Gastrocnemius medialis (tissue), 4 donors: ENCODE results near the gene BPIFB2. TPM values are rescaled to one million over a fixed set of nuclear protein-coding genes. Genes with fewer than 3 reads are reported as not detected.

Experiments used
- ATAC-seq, 2 donors: fragments of 150-250 bp; one replicate each; pipeline ENCODE4 v1.9.1; 2016
- DNase-seq, 2 donors: peaks; one replicate each; pipeline ENCODE4 v3.0.0-alpha.2; 2019
- H3K27ac ChIP-seq, 4 donors: fragments of 200-600 bp; sonication (generic); 1 replicate in 1 of 4; 2 replicates in 3 of 4; pipeline ENCODE4 v1.5.1; 2016 to 2018; ENCODE audit warnings: mild to moderate bottlenecking in 2 of 4, moderate library complexity in 1 of 4
- H3K27me3 ChIP-seq, 3 donors: fragments of 200-600 bp; sonication (generic) in 2 of 3; 1 replicate in 1 of 3; 2 replicates in 2 of 3; pipeline versions ENCODE4 v1.5.1 to v1.6.0; 2016 to 2019; ENCODE audit warnings: mild to moderate bottlenecking in 1 of 3, moderate library complexity in 1 of 3
- H3K36me3 ChIP-seq, 2 donors: fragments of 200-600 bp; sonication (generic) in 1 of 2; one replicate each; pipeline ENCODE4 v1.5.1; 2017 to 2018
- H3K4me1 ChIP-seq, 2 donors: fragments of 200-600 bp; sonication (generic) in 1 of 2; one replicate each; pipeline ENCODE4 v1.5.1; 2016 to 2017; ENCODE audit warnings: mild to moderate bottlenecking in 2 of 2
- H3K4me3 ChIP-seq, 4 donors: fragments of 200-600 bp; sonication (generic) in 3 of 4; 1 replicate in 1 of 4; 2 replicates in 3 of 4; pipeline ENCODE4 v1.5.1; 2016 to 2019; ENCODE audit warnings: mild to moderate bottlenecking in 2 of 4
- H3K9me3 ChIP-seq, 3 donors: fragments of 200-600 bp; sonication (generic) in 2 of 3; 1 replicate in 1 of 3; 2 replicates in 2 of 3; pipeline ENCODE4 v1.5.1; 2016 to 2019
- POLR2A ChIP-seq, 2 donors: fragments of 450-650 bp; IDR thresholded peaks; one replicate each; pipeline ENCODE4 v1.6.1; 2017; ENCODE audit warnings: antibody characterized with exemption in 2 of 2, mild to moderate bottlenecking in 2 of 2, moderate library complexity in 2 of 2
- in situ Hi-C, 4 donors: fragments of 200-750 bp; cut with MboI; loops; one replicate each; pipeline versions ENCODE4 v1.15.0 to v1.8.0; 2017; ENCODE audit warnings: low sequenced_read_pairs in 4 of 4
- intact Hi-C: fragments of 100-400 bp; cut with DNase I; formaldehyde crosslinking; loops from one replicate; pipeline ENCODE4 v1.15.1; 2023; ENCODE audit warnings: low total_unique reads
- total RNA-seq, 4 donors: library from RNA; depleted of rRNA; stranded (reverse); fragments of >200 nt; gene quantifications; one replicate each; pipeline versions ENCODE4 v1.1.0 to v1.2.3, GENCODE V29; 2016
- TF ChIP-seq, protein P1 (sequence below), 5 experiments: fragments of 450-650 bp in 3 of 5; fragments of 200-600 bp in 2 of 5; sonication (generic) in 2 of 5; IDR thresholded peaks in 4 of 5; conservative IDR thresholded peaks in 1 of 5; 1 replicate in 4 of 5; 2 replicates in 1 of 5; pipeline ENCODE4 v1.5.1; 2016 to 2019; ENCODE audit warnings: antibody characterized with exemption in 5 of 5, mild to moderate bottlenecking in 3 of 5, moderate library complexity in 3 of 5

BPIFB2 gene
- total RNA-seq, 4 donors from 2014 or later, result not detected

DNA sequence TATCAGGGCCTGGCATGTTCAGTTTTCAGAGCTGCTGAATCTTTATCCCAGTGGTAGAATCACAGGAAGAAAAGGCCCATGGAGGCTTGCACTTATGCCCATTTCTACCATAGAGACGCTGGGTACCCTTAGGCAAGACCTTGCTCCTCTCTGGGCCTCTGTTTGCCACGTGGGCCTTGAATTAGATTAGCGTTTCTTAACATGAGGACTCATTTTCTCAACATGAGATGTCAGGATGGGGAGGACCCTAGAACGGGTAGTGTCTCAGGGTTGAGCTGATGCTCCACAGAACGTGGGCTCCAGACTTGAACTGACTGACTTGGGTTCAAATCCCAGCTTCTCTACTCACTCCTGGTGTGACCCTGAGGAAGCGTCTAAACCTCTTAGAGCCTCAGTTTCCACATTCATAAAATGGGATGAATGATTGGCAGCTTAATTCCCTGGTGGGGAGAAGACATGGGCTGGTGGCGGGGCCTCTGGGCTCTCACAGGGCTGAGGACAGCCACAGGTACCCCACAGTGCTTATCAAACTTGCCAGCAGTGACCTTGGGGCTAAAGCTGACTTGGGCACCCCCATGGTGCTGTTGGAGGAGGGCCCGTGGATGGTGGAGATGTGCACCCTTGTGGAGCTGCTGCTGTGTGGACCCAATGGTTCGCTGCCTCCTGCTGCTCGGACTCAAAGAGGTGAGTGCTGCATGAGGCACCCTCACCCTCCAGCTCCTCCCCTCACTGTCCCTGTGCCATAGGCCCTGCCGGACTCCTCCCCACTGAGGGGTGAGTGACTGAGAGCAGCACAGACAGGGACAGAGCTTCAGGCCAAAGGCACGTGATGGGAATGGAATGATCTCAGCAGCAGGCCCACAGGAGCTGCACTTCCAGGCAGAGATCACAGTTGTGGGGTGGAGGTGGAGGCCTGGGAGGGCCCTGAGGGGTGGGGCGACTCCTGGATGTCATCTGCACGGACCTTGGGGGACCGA is 31.5 kb upstream of the BPIFB2 start:
- in situ Hi-C loops (no loop called here), intact Hi-C loops (no loop called here)
- H3K4me3 ChIP-seq, result no peak overlapping the region
- H3K36me3 ChIP-seq, result no peaks in the 10 kb centered on the region
- DNase-seq (no peak), ATAC-seq (no peak)
- no peak overlapping the region for H3K27ac ChIP-seq
- TF ChIP-seq, protein P1, sequence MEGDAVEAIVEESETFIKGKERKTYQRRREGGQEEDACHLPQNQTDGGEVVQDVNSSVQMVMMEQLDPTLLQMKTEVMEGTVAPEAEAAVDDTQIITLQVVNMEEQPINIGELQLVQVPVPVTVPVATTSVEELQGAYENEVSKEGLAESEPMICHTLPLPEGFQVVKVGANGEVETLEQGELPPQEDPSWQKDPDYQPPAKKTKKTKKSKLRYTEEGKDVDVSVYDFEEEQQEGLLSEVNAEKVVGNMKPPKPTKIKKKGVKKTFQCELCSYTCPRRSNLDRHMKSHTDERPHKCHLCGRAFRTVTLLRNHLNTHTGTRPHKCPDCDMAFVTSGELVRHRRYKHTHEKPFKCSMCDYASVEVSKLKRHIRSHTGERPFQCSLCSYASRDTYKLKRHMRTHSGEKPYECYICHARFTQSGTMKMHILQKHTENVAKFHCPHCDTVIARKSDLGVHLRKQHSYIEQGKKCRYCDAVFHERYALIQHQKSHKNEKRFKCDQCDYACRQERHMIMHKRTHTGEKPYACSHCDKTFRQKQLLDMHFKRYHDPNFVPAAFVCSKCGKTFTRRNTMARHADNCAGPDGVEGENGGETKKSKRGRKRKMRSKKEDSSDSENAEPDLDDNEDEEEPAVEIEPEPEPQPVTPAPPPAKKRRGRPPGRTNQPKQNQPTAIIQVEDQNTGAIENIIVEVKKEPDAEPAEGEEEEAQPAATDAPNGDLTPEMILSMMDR (IDR thresholded peaks at IDR 0.05 in 4 of 5, conservative IDR thresholded peaks at IDR 0.05 in 1 of 5), result no peak
- TF ChIP-seq POLR2A (IDR thresholded peaks at IDR 0.05), result no peak
- no peaks in the 10 kb centered on the region for H3K27me3 ChIP-seq
- H3K4me1 ChIP-seq, result no peaks in the 10 kb centered on the region
- H3K9me3 ChIP-seq, result no peaks in the 10 kb centered on the region

DNA sequence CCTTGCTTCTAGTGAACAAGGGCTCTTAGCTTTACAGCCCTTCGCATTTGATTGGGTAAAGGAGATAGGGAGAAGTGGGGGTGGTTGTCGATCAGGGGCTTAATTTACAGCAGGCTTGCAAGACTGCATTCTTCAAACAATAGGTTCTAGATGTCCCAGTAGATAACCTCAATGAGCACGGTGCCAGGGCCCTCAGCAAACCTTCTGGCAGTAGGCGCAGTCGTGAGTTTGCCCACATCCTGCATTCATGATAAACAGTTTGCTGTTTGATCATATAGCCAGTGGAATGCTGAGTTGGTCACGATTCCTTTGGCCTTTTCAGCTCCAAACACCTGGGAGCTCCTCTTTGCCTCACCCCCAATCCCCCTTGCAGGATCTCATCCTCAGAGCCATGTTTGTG is 30.8 kb upstream of the BPIFB2 start:
- H3K36me3 ChIP-seq, result no peaks in the 10 kb centered on the region
- no peaks in the 10 kb centered on the region for H3K27me3 ChIP-seq
- DNase-seq (no peak), ATAC-seq (no peak)
- H3K4me1 ChIP-seq, result no peaks in the 10 kb centered on the region
- TF ChIP-seq, protein P1 (IDR thresholded peaks at IDR 0.05 in 4 of 5, conservative IDR thresholded peaks at IDR 0.05 in 1 of 5), result no peak
- no peak for TF ChIP-seq POLR2A (IDR thresholded peaks at IDR 0.05)
- no peak overlapping the region for H3K27ac ChIP-seq
- in situ Hi-C loops, result no loop called here
- H3K4me3 ChIP-seq, result no peak overlapping the region
- H3K9me3 ChIP-seq, result no peaks in the 10 kb centered on the region
- intact Hi-C loops, result no loop called here

DNA sequence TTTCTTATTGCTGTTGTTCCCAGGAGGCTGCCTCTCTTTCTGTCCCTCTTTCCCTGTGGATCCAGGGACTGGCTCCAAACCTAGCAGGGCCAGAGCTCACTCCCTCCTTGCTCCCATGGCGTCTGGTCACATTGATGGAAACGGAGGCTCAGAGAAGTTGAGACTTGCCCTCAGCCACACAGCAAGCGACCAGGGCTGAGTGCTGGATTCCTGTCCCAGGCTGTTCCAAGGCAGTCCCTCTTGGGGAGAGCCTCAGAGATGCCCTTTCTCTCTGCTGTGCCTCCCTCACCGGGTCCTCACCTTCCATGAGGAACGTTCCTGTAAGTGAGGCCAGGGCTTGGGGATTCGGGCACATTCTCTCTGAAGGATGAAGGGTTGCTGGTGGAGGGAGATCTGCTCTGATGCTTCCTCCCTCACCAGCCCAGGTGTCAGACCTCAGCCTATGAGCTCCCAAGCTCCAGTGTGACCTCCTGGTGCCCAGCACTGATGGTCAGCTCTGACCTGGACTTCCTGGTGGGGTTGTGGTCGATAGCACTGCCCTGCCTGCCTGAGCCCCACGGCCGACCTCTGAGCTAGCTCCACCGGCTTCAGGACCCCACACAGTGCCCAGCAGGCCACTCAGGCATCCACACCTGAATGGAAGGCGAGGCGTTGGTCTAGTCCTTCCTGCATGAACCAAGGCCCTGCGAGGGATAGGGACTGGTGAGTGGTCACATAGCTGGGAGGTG is 30.1 kb upstream of the BPIFB2 start:
- DNase-seq, result no peak

DNA sequence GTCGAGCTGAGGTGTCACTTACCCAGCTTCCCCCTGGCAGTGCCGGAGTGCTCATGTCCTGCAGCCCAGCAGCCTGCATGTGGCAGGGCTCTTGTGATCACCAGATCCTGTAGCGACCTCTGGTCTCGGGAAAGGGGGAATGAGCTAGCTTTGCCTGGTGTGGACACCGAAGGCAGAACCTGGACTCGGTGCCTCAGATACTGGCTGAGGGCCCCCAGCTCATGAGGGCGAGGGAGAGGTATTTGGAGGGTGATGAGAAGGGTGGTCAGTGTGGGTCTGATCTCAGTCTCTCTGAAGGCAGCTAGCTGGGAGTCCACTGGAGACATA is 29.5 kb upstream of the BPIFB2 start:
- intact Hi-C loops (no loop called here), in situ Hi-C loops (no loop called here)
- Histone ChIP-seq H3K36me3 (no peaks in the 10 kb centered on the region), H3K27ac (no peak overlapping the region), H3K4me3 (no peak overlapping the region), H3K9me3 (no peaks in the 10 kb centered on the region), H3K27me3 (no peaks in the 10 kb centered on the region), H3K4me1 (no peaks in the 10 kb centered on the region)
- no peak for TF ChIP-seq POLR2A (IDR thresholded peaks at IDR 0.05)
- ATAC-seq, result no peak
- no peak for DNase-seq

More for the DNA sequence above, 30.1 kb upstream of the BPIFB2 start:
- Histone ChIP-seq H3K27ac (no peak overlapping the region), H3K36me3 (no peaks in the 10 kb centered on the region), H3K27me3 (no peaks in the 10 kb centered on the region), H3K4me3 (no peak overlapping the region), H3K4me1 (no peaks in the 10 kb centered on the region), H3K9me3 (no peaks in the 10 kb centered on the region)
- ATAC-seq, result no peak
- intact Hi-C loops (no loop called here), in situ Hi-C loops (no loop called here)
- TF ChIP-seq POLR2A (IDR thresholded peaks at IDR 0.05), result no peak
- TF ChIP-seq, protein P1 (IDR thresholded peaks at IDR 0.05 in 4 of 5, conservative IDR thresholded peaks at IDR 0.05 in 1 of 5), result no peak
